Lower lobe of right lung (tissue), 2 donors: ENCODE results near the gene CCDC184. TPM values are rescaled to one million over a fixed set of nuclear protein-coding genes. Genes with fewer than 3 reads are reported as not detected.

ENCODE experiments used
- ATAC-seq, 2 donors: fragments of 200-7000 bp; cut with Tn5 transposase; one replicate each; pipeline ENCODE4 v1.9.1; 2020 to 2022; ENCODE audit warnings: mild to moderate bottlenecking in 2 of 2, moderate library complexity in 2 of 2
- DNase-seq: peaks from one replicate; pipeline ENCODE4 v3.0.0-alpha.2; 2020
- H3K27ac ChIP-seq: fragments of 200-600 bp; one replicate; pipeline ENCODE4 v1.8.0; 2022
- H3K27me3 ChIP-seq: fragments of 200-600 bp; one replicate; pipeline ENCODE4 v1.8.0; 2022; ENCODE audit warnings: low read depth
- H3K36me3 ChIP-seq: fragments of 200-600 bp; one replicate; pipeline ENCODE4 v1.8.0; 2022; ENCODE audit warnings: mild to moderate bottlenecking
- H3K4me1 ChIP-seq: fragments of 200-600 bp; one replicate; pipeline ENCODE4 v1.8.0; 2022
- H3K4me3 ChIP-seq: fragments of 200-600 bp; one replicate; pipeline ENCODE4 v1.8.0; 2022; ENCODE audit warnings: mild to moderate bottlenecking
- H3K9me3 ChIP-seq: fragments of 200-600 bp; one replicate; pipeline ENCODE4 v1.8.0; 2022
- CTCF ChIP-seq: fragments of 200-600 bp; IDR thresholded peaks from one replicate; pipeline ENCODE4 v1.8.0; 2022; ENCODE audit warnings: antibody characterized with exemption, mild to moderate bottlenecking
- intact Hi-C: fragments of 100-400 bp; cut with DNase I; formaldehyde crosslinking; loops from one replicate; pipeline ENCODE4 v1.11.0; 2022
- total RNA-seq: library from RNA; stranded (reverse); fragmentation: NEBNext Ultra II Directional; extraction: Animal tissue kit (Norgen Biotek cat#: 25700); gene quantifications from one replicate; pipeline ENCODE4 v1.2.1, GENCODE V29; 2021
- donor health status: DM: no; HTN: yes; CAD: no; lungs with severe emphysema.

Gene CCDC184
- total RNA-seq, 1 donor from 2014 or later: 1.0 TPM

- H3K27ac ChIP-seq: no peak overlapping the region
- ATAC-seq: no peak
- intact Hi-C loops: no loop called here
Observed at GRCh38 chr12:48185181-48185919, 1.9 kb downstream of the CCDC184 start.

GRCh38 chr12:48187916-48188695 is 4.7 kb downstream of the CCDC184 start:
- Histone ChIP-seq H3K4me1 (peaks cover 14% of the 10 kb centered on the region), H3K27me3 (peaks cover 28% of the 10 kb centered on the region), H3K27ac (no peak overlapping the region), H3K9me3 (no peaks in the 10 kb centered on the region), H3K36me3 (no peaks in the 10 kb centered on the region), H3K4me3 (no peak overlapping the region)
- DNase-seq (no peak), ATAC-seq (no peak)
- TF ChIP-seq CTCF: no peak
- intact Hi-C loops: no loop called here

More at GRCh38 chr12:48185181-48185919, 1.9 kb downstream of the CCDC184 start:
- Histone ChIP-seq H3K36me3 (no peaks in the 10 kb centered on the region), H3K4me1 (peaks cover 23% of the 10 kb centered on the region), H3K27me3 (peaks cover 53% of the 10 kb centered on the region), H3K9me3 (no peaks in the 10 kb centered on the region), H3K4me3 (no peak overlapping the region)
- DNase-seq: no peak
- no peak for TF ChIP-seq CTCF

- peak; percentile 91 for TF ChIP-seq CTCF
- peak; percentile 69 to 83 for ATAC-seq
- no peaks in the 10 kb centered on the region for H3K9me3 ChIP-seq
- no peak overlapping the region for H3K4me3 ChIP-seq
- H3K4me1 ChIP-seq: peaks cover 2% of the 10 kb centered on the region
- no peaks in the 10 kb centered on the region for H3K36me3 ChIP-seq
- H3K27ac ChIP-seq: no peak overlapping the region
- intact Hi-C loops: no loop called here
- no peak for DNase-seq
- peaks cover 13% of the 10 kb centered on the region for H3K27me3 ChIP-seq
Observed at GRCh38 chr12:48189331-48190125, 6.1 kb downstream of the CCDC184 start.

- DNase-seq (no peak), ATAC-seq (no peak)
- Histone ChIP-seq H3K27me3 (no peaks in the 10 kb centered on the region), H3K9me3 (no peaks in the 10 kb centered on the region), H3K36me3 (no peaks in the 10 kb centered on the region), H3K27ac (no peak overlapping the region), H3K4me1 (no peaks in the 10 kb centered on the region), H3K4me3 (no peak overlapping the region)
- TF ChIP-seq CTCF: no peak
- intact Hi-C loops: no loop called here
Observed at GRCh38 chr12:48191096-48191495, 7.7 kb downstream of the CCDC184 start.

GRCh38 chr12:48192861-48193260 is 9.4 kb downstream of the CCDC184 start:
- Histone ChIP-seq H3K4me3 (no peak overlapping the region), H3K4me1 (peaks cover 5% of the 10 kb centered on the region), H3K36me3 (no peaks in the 10 kb centered on the region), H3K27ac (no peak overlapping the region), H3K27me3 (no peaks in the 10 kb centered on the region), H3K9me3 (no peaks in the 10 kb centered on the region)
- intact Hi-C loops: no loop called here
- no peak for TF ChIP-seq CTCF
- DNase-seq: no peak
- peak in 1 of 2 donors; percentile 30 for ATAC-seq
